DMS114 treated with DMSO at 0.1 percent for 48 hours (cell line): ENCODE results near the gene PMIS2.

ENCODE experiments used
- DNase-seq: peaks from one replicate; lab custom pipeline; 2025; ENCODE audit not compliant: unreplicated experiment; lab: John Stamatoyannopoulos, UW

The PMIS2 gene

DNA sequence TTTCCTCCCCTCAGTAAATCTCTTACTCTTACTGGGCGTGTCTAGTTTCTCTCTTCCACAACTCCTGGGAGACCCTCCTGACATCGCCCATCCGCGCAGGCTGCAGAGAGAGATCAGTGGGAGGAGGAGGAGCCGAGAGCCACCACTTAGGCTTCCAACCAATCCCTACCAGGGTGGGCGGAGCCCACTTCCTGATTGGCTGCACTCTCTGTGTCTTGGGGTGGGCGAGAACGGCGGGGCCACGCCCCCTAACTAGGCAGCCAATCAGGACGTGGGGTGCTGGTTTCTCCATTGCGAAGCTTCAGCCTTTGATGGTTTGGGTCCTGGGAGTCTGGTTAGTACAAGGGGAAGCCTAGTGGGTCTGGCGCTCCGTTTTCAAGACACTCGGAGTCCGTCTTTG is at the start of gene PMIS2:
PMIS2 (plus strand) TSS at position 326 of the 400 bp plus-strand sequence. CDS start 87 bp downstream, outside the sequence.
- DNase-seq, result no peak

DNA sequence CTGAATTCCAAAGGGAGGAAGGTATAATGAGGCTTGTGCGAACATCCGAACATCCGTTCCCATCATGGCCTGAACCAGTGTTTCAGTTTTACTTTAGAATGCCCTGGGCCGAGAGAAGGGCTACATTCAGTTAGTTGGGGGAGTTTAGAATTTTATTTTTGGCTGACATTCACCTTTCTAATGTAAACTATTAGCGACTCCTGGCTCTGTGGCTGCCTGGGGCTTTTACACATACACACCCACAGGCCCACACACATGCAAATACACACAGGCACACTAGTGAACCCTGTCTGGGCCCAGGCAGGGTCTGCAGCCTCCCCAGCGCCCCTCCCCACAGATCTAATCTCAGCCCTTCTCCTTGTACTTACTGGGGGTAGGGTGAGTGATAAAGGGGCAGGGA is 46.7 kb upstream of the PMIS2 start:
- no peak for DNase-seq

DNA sequence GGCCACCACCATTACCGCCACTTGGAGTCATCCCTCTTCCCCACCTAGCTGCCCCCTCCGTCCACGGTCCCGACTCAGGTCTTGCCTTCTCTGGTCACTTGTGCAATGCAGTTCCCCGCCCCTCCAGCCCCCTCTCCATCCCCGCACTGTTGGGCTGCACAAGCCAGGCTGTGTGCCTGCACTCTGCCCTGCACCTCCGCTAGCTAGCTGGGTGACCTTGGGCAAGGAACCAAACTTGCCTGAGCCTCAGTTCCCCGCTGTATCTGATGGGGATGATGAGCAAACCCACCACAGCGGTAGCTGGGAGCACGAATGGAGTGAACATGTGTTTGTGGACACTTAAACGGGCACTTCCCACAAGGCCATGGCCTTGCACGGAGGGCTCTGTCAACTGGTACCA is 46.1 kb upstream of the PMIS2 start:
- no peak for DNase-seq

DNA sequence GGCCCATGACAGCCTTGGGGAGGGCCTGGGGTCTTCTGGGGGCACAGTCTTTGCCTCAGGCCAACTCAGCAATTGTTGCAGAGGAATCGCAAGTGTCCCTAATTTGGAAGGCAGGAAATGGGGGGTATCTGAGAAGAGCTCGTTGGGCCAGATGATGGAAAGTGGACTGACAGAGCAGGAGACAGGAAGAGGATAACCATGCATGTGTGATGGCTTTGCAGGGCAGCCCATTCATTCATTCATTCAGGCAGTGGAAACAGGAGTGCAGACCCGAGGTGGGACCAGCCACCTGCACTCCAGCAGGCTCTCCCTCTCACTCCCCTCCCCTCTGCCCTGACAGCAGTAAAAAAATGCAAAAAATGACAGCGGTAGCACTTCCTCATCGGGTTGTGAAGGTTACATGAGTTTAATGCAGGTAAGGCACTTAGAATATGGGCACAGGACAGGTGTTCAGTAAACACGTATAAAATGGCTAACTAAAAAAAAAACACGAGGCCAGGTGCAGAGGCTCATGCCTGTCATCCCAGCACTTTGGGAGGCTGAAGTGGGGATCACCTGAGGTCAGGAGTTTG is 45.5 kb upstream of the PMIS2 start:
- DNase-seq, result no peak

DNA sequence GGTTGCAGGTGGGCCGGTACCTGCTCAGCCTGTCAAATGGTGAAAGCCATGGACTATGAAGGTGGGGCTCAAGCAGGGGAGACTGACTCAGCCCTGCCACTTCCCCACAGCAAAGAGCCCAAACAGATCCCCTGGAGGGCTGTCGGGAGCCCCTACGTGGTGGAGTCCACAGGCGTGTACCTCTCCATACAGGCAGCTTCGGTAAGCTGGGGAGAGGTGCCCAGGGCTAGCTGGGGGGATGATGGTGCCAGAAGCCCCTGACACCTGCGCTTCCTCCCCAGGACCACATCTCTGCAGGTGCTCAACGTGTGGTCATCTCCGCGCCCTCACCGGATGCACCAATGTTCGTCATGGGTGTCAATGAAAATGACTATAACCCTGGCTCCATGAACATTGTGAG is 43.8 kb upstream of the PMIS2 start:
- DNase-seq, result no peak

DNA sequence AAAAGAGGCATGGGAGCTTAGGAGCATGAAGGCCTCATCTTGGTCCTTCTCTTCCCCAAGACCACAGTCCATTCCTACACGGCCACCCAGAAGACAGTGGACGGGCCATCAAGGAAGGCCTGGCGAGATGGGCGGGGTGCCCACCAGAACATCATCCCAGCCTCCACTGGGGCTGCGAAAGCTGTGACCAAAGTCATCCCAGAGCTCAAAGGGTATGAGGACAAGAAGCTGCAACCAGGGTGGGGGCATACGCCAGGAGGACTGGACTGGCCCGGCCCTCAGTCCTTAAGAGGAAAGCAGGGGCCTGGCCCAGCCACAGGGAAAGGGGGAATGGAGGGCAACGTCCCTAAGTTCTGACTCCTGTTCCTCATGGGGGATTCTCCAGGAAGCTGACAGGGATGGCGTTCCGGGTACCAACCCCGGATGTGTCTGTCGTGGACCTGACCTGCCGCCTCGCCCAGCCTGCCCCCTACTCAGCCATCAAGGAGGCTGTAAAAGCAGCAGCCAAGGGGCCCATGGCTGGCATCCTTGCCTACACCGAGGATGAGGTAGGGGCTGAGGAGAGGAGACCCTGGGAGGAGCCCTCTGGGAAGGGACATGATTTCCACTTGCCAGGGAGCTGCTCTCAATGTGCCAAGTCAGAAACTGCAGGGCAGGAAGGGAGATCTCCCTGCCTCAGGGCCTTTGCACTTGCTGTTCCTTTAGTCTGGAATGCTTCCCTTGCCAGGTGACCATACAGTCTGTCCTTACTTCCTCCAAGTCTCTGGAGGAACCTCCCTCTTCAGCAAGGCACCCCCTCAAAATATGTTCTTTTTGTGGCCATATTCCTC is 42.5 kb upstream of the PMIS2 start:
- no peak for DNase-seq

DNA sequence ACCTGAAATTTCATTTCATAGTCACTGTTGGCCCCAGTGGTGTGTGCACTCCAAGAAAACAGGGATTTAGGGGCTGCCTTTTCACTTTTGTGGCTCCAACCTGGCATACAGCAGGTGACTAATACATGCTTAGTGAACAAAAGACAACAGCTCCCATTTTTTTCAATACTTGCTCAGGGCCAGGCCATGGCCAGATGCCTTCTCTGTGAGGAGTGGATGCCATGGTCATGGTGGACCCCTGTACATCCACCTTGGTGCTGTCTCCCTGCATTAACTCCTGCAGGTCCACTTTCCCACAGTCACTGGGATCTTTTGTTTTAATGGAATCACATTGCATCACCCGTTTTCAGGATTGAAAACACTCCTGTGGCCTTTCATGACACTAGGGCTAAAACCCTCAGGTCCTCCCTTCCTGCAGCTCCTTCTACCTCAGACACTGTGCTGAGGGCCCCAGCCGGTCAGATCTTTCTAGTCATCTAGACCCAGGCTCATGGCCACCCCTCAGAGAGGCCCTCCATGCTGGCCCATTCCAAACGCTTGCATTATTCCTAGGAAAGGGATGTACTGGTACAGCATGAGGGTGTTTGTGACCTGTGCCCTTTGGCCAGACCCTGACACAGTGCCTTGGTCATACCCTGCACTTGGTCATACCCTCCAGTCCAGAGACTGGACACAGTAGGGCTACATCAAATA is 41.7 kb upstream of the PMIS2 start:
- no peak for DNase-seq

DNA sequence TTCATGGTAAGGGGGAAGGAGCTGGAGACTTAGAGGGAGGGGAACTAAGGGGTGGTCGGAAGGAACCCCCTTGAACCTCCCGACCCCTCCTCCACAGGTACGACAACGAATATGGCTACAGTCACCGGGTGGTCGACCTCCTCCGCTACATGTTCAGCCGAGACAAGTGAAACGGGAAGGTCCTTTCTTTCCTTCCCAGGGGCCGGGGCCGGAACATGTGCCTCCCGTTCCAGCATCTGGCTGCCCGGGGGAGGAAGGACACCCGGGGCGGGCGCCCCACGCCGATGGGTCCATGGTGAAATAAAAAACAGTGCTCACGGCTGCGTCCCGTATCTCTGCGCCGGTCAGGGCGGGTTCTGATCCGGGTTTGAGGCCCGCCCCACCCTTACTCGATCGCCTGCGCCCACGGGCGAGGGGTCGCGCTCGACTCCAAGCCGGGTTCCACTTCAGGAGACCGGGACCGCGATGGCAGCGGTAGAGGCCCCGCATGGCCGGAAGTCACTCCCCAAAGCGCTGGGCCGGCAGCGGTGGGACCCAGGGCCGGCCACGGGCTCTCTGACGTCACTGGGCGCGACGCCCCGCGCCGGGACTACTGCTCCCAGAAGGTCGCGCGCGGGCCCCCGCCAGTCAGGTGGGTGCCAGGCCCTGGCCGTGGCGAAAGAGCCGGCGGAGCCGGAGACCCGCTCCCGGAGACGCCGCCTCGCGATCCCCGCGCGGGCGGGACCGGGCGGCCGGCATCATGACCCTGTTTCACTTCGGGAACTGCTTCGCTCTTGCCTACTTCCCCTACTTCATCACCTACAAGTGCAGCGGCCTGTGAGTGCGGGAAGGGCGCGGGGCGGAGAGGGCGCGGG is 40.7 kb upstream of the PMIS2 start, which contains the start of gene TMEM147:
TMEM147 (plus strand) TSS at position 626 of the 854 bp plus-strand sequence; CDS start at position 740, 114 bp downstream.
- peak; percentile 79 for DNase-seq

DNA sequence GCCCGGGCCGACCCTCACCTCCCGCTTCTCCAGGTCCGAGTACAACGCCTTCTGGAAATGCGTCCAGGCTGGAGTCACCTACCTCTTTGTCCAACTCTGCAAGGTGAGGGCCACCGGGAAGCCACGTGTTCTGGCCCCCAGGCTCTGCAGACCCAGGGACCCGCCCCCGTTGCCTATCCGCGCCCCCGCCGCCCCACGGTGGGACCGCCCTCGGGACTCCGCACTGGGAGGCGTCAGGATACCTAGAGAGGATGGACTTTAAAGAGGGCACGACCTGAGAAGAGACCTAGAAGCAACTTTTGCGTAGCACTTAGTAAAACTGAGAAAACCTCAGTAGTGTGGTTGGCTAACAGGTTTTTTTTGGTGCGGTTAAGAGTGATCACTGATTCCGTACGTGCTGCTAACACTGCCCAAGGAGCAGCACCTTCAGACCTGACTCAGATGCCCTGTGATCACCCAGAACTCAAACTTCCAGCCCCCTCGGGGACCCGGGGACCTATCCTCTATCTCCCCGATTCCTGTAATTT is 40.1 kb upstream of the PMIS2 start:
- no peak for DNase-seq

DNA sequence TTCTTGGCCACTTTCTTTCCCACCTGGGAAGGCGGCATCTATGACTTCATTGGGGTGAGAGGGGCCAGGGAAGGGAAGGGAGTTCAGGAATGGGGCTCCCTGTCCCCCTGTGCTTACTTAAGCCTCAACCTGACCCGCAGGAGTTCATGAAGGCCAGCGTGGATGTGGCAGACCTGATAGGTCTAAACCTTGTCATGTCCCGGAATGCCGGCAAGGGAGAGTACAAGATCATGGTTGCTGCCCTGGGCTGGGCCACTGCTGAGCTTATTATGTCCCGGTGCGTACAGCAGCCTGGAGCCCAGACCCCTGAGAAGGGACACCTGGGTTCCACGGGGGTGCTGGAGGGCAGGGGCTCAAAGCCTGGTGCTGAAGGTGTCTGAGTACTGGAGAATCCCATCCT is 39.4 kb upstream of the PMIS2 start:
- no peak for DNase-seq

DNA sequence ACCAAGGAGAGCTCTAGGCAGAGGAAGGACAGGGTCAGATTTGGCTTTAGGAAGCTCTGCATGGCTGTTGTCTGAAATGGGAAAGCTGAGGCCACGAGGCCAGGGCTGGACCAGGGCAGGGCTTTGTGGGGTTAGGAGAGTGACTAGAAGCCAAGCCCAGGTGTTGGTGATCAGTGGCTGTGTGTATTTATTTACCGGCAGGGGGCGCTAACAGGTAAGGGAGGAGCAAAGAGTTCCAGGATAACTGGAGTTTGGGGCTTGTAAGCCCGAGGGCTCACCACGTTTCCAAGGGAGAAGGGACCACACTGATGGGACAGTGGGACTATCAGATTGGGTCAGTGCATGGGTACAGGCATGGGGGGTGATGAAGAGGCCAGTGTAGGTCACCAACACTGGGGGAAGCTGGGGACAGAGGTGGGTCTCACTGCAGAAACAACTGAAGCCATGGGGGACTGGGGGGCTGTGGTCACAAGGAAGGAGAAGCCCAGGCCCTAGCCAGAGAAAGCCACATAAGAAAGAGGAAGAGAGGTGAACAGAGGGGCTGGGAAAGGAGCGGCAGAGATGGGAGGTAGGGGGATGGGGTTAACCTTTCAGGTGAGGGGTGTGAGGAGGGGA is 36.7 kb upstream of the PMIS2 start:
- DNase-seq, result peak; percentile 63

DNA sequence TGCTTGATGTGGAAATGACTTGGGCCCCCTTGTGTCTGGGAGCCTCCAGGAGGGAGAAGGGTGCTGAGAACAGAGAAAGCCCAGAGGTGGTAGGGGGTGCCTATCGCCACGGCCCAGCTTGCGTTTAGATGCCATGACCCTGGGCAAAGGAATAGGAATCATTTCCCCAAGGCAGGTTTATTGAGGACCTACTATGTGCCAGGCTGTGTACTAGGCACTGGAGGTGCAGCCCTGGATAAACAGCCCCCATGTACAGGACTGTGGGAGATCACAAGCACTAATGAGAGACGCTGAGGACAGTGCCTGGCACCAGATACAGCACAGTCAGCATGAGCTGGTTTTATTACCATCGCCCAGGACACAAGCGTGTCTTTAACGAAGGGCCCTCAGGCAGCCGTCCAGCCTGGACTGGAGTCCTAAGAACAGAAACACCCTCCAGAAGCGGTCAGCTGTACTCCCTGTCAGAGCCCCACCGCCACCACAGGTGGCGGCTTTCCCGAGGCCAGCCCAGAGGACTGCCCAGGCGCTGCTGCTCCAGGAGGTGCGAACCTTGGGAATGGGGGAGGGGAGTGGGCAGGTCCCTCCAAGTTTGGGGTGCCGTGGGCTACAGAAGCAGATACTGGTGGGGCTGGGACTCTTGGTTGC is 36.0 kb upstream of the PMIS2 start:
- DNase-seq, result no peak

DNA sequence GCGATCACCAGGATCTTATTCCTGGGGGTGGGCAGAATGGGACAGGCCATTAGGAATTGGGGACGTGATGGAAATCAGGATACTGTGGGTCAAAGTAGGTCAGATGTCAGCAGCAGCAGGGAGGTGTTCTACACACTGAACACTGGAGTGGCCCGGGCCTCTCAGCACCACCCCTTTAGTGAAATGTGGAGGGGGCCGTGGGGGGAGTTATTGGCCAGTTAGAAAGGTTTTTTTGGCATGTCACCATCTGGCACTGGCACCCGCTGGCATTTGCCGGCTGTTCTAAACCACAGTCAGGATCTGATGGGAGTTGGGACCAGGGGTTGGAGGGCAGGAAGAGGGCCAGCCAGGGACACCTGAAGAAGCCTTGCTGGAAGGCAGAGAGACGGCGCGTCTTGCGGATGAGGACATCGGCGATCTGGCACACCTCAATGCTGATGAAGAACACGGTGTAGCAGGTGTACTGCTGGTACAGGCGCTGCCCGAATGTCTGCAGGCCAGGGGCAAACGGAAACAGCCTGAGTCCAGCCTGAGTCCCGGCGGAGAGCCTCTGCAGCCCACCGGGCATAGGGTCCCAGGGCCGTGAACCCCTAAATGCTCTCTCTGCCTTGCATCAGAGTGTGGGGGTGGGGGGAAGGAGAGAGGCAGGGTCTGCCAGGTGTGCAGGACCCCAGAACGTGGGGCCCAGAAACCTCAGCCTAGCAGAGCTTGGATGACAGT is 34.7 kb upstream of the PMIS2 start:
- DNase-seq, result no peak

DNA sequence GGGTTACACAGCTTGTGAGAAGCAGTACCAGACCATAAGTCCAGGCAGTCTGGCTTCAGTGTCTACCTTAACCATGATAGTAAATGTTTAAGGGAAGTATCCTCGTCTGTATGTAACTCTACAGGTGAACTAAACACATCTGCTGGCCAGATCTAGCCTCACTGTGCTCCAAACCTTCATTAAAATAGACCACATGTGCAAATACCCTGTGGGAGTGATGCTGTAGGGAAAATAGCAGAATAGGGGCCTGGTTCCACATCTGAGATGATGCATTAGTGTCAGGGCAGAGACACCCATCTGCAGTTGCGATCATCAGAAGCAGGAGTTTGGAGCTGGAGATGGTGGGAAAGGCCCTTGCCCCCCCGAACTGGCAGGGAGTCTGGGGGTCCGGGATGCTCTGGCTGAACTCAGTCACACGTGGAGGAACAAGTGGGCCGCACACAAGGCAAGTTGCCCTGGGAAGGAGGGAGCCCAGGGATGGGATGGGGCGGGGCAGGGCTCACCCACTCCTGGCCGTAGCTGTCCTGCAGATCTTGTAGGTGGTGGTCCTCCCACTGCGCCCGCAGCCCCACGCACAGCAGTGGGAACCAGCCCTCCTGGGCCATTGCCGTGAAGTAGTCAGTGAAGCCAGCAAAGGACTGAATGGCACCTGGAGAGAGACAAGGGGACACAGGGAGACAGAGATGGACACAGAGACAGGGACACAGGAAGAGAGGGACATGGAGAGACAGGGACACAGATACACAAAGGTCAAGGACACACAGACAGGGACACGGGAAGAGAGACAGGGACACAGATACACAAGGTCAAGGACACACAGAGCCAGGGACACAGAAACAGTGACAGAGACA is 33.2 kb upstream of the PMIS2 start:
- no peak for DNase-seq

DNA sequence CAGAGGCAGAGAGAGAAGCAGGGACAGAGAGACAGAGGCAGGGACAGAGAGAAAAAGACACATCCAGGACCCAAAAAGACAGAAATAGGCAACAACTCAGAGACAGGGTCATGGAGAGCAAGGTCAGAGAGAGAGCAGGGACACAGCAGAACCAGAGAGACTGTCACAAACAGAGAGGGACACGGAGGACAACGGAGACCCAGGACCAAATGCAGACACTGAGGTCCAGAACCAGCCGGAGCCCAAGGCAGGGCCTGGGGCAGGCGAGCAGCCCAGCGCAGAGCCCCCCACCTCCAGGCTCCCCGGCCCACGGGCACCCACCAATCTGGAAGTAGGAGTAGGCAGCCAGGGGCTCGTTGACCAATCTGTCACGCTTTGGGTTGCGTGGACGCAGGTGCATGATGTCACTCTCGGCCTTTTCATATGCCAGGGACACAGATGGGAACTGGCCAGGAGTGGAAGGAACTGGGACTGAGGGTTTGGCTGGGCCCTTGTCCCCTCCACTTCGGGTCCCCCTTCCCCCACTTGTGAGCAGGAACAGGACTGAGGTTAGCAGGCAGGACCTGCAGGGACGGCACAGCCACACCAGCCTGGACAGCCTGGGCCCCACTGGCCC is 32.5 kb upstream of the PMIS2 start:
- DNase-seq, result no peak

DNA sequence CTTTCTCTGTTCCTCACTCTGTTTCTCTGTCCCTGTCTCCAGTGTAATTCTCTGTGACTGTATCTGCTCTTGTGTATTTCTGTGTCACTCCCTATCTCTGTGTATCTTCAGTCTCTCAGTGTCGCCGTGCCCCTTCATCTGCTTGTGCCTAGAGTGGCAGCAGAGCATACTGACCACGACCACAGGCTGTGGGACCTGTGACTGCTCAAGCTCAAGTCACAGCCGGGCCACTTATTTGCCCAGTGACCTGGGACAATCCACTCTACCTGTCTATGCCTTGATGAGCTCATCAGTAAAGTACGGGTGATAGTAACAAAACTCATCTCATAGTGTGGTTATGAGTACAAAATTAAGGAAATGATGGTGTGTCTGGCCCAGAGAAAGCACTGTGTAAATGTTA is 31.9 kb upstream of the PMIS2 start:
- no peak for DNase-seq

DNA sequence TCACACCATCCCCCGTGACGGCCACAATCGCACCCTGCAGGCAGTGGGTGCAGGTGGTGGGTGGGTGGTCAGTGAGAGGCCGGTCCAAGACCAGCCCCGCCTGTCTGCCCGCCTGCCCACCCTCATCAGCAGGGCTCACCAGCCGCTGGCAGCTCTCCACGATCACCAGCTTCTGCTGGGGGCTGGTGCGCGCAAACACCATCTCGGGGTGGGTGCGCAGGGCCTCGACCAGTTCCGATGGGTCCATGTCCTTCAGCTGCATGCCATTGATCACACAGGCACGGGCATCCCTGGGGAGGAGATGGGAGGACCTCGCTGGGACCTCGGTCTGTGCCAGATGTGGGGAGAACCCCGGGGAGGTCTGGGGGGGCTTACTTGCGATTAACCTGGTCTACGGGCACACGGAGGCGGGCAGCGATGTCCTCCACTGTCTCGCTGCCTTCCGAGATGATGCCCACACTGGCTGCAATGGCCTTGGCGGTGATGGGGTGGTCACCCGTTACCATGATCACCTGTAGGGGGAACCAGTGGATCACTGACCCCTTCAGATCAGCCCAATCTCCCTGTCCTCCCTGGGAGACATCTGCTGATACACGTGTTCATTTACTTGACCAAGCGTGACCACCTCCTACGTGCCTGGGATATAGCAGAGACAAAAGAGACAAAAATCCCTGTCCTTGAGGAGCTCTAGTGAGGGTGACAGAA is 30.5 kb upstream of the PMIS2 start:
- DNase-seq, result peak; percentile 25
